NCI-H187 (cell line): ENCODE results near the gene DDX41.
A peak's percentile ranks its signal among the peaks of the same experiment; 100 is the strongest.

Source experiments
- DNase-seq, 2 experiments: peaks; one replicate each; lab custom pipeline; 2025; lab: John Stamatoyannopoulos, UW

Gene DDX41

GRCh38 chr5:177513500-177513899, 3.3 kb downstream of the DDX41 start:
- DNase-seq: no peak

GRCh38 chr5:177512736-177513380, 3.9 kb downstream of the DDX41 start:
- no peak for DNase-seq

- DNase-seq: no peak
Observed at GRCh38 chr5:177511796-177512675, 4.7 kb downstream of the DDX41 start.

GRCh38 chr5:177511181-177511580, 5.6 kb downstream of the DDX41 start:
- DNase-seq: no peak

GRCh38 chr5:177510567-177511053, 6.2 kb downstream of the DDX41 start:
- DNase-seq: no peak

- no peak for DNase-seq
Observed at GRCh38 chr5:177509991-177510566, 6.7 kb downstream of the DDX41 start.

- DNase-seq: no peak
Observed at GRCh38 chr5:177509381-177509951, 7.3 kb downstream of the DDX41 start, which contains the start of gene DOK3. Gene DOK3, minus strand, starts transcription at chr5:177509826. Its CDS starts 286 bp downstream, at chr5:177509540.

- no peak for DNase-seq
Observed at GRCh38 chr5:177508837-177509236, 7.9 kb downstream of the DDX41 start.

- DNase-seq: no peak
Observed at GRCh38 chr5:177508221-177508611, 8.5 kb downstream of the DDX41 start.

GRCh38 chr5:177507596-177508220, 9.1 kb downstream of the DDX41 start:
- DNase-seq: no peak

- DNase-seq: no peak
Observed at GRCh38 chr5:177507165-177507564, 9.6 kb downstream of the DDX41 start.

GRCh38 chr5:177505075-177505474, 11.7 kb downstream of the DDX41 start:
- no peak for DNase-seq

- DNase-seq: no peak
Observed at GRCh38 chr5:177504086-177505056, 12.4 kb downstream of the DDX41 start.

GRCh38 chr5:177503351-177504085, 13.2 kb downstream of the DDX41 start:
- no peak for DNase-seq

GRCh38 chr5:177502886-177503285, 13.9 kb downstream of the DDX41 start:
- no peak for DNase-seq

GRCh38 chr5:177501874-177502678, 14.7 kb downstream of the DDX41 start:
- DNase-seq: no peak

GRCh38 chr5:177500685-177501522, 15.9 kb downstream of the DDX41 start:
- peak; percentile 60 to 67 for DNase-seq

- DNase-seq: no peak
Observed at GRCh38 chr5:177499842-177500241, 16.9 kb downstream of the DDX41 start.
